Measurements from ENCODE around the gene PAX6.

Gene PAX6

DNA sequence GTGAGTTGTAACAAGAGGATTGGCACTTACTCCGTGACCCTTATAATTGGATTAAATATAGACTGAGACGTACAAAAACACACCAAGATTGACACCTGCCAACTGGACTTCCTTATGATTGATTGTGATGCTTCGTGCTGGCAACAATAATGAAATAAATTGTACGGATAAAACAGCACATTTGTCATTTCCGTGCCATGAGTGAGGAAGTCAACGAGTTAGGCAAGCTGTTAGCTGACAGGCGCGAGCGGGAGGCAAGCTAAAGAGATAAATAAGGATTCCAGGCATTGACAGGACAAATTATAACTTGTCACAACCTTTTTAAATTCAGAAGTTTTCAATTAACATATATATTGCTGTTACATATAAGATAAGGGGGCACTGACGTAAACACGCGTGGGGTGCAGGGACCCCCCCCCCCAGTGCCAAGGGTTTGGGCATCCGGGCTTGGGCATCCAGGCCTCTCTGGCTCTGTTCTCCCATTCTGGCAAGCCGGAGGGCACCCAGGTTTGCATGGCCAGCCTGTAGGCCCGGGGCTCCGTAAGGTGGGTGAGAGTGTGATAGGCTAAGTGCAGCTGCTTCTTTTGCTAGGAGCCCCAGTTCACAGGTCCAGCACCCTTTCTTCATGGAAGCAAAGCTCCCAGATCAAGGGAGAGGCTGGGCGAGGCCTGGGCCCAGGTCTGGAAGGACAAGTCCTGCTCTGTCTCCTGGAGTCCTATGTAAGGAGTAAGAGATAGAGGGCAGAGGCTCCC is 11.2 kb upstream of the PAX6 start:
- DNase-seq (ENCODE audit: low read depth in 2 of 2), result no peak

DNA sequence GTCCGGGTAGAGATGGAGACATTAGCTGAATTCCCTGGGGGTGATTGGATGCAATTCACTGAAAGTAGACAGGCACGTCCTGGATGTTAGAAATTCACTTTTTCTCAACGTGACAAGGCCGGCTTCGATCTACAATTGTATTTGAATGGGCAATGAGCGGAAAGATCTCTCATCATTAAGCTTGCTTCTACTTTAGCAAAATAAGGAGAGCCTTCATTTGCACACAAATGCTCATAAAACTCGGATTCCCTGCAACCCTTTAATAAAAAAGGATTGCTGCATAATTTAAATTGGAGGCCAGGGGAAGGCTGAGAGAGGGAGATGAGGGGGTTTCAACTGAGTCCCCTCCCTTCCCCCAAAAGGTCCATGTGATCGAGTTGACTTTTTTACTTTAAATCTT is 10.6 kb upstream of the PAX6 start:
- DNase-seq (ENCODE audit: low read depth in 2 of 2), result no peak

DNA sequence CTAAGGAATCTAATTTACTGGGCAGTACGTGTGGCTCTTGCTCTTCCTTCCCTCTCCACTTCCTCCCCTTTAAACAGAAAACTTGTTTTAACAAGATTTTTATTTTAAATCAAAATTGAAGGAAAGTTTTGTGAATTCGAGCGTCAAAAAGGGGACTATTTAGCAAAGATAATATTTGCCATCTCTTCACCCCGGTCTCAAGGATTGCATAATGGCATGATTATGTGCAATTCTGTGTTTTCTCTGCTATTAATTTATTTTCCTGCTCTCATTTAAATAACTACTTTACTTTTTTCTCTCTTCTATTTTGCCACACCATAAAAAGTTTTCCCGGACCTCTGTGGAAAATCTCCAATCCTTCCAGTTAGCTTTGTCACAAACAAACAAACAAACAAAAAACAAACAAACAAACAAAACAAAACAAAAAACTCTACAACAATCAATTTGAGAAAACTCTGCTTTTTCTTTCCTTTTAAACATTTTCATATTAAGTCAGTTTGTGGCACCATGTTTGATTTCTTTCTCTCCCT is 10.2 kb upstream of the PAX6 start:
- DNase-seq (ENCODE audit: low read depth in 2 of 2), result no peak

DNA sequence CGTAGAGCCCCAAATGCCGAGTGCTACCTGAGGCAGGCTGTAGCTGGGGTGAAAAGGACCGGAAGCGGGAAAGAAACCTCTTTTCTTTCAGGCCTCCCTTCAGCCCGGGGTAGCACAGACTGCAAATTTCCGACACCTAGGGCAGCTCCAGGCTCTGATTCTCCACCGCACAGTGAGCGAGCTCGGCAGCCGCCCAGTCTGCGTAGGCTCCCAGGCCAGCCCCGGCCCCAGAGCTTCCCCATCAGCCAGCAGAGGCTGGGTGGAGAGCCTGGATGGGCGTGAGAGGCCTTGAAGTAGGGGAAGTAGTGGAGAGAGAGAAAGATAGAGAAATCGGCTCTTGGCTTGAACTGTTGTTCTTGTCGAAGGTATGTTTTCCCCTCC is 9.3 kb upstream of the PAX6 start:
- DNase-seq (ENCODE audit: low read depth in 2 of 2), result no peak

DNA sequence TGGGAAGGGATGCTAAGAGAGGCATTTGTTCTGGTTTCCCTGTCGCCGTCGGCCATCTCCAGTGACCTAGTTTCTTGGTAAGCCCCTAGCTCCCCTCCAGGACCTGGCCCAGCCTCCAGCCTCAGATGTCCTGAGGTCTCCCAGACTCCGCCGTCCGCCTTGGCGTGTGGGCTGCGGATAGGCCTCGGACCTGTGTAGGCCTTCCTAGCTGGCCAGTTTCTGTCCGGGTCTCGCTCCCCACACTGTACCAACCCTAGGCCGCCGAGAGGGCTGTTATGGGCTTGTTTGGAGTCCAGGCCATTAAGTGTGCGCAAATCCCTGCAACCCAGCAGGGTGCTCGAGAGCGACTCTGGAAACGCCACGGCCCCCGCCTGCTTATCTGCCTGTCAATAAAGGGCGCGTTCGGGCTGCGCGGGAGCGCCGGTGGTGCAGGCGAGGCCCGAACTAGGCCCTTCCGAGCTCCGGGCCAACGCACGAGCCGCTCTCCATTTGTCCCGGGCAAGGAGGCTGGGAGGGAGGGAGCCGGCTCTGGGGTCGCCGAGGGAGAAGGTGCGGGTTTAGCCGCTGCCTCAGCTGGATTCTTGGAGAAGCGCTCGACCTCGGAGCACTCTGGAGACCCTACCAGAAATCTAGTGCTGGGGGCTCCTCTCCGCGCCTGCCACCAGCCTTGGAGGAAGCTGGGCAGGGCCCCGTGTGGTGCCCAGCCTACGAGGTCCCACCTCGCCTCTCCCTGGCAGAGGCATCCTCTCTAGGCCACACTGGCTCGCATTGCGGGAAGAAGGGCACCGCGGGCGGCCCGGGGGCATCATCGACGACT is 8.7 kb upstream of the PAX6 start:
- no peak for DNase-seq (ENCODE audit: low read depth in 2 of 2)

DNA sequence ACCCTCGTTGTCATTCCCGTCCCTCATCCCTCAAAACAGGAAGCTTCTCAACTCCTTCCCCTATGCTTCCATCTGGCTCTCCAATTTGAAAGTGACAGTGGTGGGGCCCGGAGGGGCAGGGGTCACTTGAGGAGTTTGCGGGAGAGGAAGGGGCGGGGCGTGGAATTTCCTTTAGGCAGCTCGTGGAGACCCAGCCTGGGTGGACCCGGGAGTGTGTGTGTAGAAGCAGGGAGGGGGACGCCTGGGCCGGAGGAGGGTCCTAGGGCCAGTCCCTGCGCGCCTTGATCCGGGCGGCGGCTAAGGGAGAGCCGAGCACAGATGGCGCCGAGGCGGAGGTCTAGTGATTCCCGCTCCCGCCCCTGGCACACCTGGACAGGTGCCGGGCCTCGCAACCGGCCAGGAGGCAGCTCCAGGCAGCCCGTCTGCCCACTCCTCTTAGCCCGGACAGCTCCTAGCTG is 7.8 kb upstream of the PAX6 start:
- no peak for DNase-seq (ENCODE audit: low read depth in 2 of 2)

DNA sequence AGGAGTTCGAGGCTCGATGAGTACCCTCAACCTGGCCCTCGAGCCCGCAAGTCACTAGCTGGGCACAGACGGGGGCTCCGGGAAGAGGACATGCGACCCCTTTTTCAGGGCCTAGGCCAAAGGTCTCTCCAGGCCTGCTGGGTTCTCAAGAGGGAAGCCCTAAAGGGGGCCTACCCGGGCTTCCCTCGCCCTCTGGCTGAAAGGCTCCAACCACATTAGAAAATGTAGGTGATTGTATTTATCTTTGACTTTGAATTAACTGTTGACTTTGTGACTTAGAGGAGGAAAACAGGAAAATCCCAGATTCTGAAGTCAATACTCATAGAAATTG is 7.3 kb upstream of the PAX6 start:
- DNase-seq (ENCODE audit: low read depth in 2 of 2), result no peak

DNA sequence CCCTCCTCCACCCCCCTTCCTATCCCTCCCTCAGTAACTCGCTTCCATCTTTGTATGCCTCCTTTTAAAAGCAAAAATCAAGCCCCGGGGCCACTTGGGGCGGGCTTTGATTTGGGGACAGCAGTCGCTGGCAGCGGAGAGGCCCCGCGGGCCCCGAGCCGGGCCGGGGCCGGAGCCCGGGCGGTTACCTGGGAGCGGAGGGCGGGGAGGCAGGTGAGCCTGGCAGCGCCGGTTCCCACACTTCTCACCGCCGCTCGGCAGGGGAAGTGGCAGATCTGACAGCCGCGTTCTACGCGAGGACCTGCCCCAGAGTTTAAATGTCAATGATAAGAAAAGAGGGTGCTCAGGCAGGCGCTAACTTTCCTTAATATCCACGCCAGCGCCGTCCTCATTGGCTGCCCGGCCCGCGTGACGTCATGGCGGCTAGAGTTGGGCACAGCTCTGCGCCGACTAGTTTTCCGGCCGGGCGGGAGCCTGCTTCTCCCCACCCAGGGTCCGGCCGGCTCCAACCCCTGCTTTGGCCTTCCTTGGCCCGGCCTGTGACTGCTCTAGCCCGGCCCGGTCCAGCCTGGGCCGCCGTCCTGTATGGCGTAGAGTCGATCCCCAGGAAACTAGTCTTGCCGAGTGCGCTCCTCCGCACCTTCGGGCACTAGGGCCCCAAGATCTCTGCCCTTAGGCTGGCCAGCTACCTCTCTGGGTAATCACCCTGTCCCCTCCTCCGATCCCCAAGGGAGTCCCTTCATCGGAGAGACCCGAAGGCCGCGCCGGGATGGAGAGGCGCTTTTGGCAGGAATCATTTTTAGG is 6.7 kb upstream of the PAX6 start:
- no peak for DNase-seq (ENCODE audit: low read depth in 2 of 2)

DNA sequence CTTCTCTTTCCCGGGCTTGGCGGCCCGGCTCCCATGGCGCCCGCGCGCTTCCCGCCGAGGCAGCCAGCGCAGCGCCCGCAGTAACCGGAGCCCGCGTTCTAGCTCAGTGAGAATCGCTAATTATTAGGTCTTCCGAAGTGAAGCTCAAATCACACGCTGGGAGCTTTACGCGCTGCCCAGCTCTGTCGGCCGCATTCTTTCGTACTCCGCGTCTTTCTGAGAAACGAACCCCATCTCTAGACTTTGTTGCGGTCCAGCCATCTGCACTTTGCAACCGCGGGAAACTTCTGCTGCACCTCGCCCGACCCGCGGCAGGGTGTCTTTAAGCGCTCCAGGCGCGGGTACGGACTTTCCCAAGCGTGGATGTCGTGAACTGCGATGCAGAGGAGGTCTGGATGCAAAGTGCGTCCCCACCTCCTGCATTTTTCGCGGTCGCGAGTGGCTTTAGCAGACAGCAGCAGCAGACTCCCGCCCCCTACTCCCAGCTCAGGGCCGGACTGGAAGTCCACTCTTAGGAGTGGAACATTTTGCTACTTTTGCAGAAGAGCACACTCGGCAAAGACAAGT is 6.0 kb upstream of the PAX6 start:
- no peak for DNase-seq (ENCODE audit: low read depth in 2 of 2)

DNA sequence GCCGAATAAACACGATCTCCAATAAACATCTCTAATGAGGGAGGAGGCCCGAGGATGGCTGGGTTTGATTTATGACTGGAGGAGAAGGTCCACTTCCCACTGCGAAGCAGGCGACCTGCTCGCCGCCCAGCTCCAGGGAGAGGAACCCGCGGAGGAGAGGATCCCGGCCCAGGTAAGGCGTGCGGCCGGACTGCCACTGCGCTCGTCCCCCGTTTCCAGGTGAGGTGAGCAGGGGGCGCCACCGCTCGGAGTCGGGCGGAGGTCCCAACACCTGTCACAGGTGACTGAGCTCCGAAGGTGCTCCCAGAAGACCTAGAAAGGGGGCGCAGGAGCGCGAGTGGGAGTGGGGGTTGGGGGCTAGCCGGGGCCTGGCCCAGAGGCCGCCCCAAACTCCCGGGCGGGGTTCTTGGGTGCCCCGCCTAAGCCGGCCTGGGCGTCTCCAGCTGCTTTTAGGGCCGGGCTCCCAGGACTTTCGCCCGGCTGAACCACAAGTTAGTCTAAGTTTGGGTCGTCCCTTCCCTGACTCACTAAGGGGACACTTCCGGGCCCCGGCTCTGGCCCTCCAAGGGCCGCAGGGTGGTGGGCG is 5.4 kb upstream of the PAX6 start:
- no peak for DNase-seq (ENCODE audit: low read depth in 2 of 2)

DNA sequence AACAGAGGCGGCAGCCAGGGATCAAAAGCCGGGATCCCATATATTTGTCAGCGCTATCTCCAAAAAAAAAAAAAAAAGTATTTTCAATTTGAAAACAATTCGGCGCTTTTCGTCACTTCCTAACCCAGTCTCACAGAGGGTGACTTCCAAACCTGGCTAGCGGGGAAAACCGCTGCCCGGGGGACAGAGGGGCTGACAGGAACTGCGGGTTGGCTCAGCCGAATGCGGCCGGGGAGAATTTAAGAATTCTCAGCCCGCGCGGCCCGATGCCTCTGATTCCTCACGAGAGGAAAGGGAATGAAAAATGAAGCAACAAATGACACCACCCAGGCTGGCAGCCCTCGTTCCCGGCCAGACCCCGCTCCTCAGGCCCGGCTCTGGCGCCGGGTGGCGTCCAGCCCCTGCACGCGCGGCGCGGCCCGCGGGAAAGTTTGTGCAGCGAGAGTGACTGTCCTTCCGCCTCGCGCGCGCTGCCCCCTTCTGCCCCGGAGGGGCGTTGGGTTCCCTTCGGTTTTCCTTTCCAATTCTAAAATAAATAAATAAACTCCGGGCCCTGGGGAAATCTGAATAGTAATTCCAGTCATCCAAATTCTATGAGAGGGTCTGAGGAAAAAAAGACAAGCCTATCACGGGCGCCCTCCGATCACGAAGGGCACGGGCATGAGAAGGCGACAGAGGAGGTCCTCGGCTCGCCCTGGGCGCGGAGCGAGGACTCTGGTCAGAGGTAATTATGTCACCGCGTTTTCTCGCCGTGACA is 4.8 kb upstream of the PAX6 start:
- DNase-seq (ENCODE audit: low read depth in 2 of 2), result no peak

DNA sequence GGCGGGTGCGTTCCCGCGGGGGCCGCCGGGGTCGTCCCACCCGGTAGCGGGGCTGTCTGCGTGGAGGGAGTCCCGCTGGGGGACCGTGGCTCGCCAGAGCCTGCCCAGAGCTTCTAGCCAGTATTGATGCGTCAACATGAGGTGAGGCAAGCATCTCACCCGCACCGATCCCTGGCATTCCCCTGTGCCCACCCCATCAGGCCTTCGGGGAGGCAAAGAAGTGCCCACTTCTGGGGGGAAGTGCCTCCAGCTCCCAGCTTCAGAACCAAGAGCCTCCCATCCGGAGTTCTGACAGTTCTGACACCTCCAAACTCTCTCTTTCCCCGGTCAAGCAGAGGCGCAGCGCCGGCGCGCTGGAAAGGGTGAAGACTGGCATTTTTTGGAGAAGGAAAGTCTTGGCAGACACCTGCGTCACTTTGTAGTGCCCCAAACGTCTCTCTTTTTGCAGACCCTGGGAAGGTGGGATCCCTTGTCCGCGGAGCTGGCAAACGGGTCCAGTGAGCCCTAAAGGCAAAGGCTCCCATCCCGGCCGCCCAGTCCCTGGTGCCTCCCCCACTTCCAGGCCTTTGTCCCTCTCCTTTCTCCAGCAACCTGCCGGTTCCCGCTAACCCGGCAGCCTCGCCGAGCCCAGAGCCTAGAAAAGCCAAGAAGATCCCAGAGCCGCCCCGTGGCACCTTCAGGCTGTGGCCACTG is 3.2 kb upstream of the PAX6 start:
- DNase-seq (ENCODE audit: low read depth in 2 of 2), result no peak

DNA sequence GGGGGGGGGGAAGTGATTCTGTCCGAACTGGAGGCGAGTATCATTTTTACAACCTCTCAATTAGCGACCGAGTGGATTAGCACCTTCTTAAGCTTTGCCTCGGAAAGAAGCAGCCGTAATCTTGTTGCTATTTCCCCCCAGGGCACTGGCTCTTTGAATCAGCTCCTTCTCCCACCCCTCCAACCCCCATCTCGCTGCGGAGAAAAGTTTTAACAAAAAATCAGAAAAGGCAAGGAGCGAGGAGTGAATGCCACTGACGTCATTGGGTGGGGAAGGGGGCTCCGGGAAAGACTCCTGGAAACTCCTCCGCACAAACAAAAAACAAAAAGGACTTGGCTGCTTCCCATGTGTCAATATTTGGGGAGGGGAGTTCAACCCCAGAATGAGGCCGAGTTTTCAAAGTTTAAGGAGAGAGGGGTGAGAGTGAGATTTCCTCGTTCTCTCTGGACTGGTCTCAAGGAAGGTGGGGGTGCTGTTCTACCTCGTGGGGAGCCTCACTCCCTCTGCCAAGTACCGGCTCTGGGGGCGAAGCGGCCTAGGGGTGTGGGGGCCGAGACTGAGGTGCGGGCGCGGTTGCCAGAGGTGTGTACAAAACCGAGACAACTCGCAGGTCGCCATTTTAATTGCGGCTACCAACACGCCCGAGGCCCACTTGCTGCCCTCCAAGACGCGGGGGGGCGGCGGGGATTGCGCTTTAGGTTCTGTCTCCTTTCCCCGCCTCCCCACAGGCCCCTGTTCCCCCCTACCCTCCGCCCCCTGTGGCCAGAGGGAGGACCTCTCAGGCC is 2.5 kb upstream of the PAX6 start:
- DNase-seq (ENCODE audit: low read depth in 2 of 2), result no peak

DNA sequence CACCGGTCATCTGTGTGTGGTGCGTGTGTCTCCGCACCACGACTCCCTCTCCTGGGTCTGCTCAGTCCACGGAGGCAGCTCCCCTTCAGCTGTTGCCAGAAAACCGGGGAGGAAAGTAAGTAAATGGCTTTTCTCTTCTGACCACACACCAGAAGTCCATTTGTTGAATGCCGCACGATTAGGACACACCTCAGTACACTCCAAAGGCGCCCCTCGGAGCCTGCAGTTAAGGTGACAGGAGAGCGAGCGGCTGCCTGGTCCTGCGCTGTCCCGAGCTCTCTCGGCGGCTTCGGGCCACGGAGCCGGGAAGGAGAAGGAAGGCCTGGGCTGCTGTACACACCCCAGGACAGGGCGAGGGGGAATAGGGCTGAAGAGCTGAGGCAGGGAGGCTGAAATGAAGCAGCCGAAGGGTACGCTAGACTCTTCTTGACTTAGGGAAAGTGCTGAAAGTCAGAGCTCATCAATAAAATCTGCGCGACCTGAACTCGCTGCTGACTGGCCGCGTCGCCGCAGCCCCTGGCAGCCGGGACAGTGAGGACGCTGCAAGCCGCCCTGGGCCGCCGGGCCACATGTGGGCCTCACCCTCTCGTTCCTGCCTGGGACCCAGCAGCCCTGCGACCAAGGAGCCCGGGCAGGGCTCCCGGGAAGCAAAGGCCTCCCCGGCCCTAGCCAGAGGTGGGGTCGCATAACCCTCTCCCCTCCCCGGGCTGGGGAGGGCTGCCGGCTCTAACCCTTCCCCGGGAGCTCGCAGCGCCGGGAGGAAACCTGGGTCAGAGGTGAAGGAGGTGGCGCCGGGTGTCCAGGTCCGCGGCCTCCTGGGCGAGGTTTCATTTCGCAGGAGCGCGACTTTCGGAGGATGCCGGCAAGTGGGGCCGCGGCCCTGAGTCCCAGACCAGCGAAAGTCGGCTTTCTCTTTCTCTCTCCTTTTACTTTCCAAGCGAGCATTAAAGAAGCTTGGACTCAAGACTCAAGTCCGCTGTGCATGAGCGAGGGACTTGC is 1.6 kb upstream of the PAX6 start:
- DNase-seq (ENCODE audit: low read depth in 2 of 2), result no peak

DNA sequence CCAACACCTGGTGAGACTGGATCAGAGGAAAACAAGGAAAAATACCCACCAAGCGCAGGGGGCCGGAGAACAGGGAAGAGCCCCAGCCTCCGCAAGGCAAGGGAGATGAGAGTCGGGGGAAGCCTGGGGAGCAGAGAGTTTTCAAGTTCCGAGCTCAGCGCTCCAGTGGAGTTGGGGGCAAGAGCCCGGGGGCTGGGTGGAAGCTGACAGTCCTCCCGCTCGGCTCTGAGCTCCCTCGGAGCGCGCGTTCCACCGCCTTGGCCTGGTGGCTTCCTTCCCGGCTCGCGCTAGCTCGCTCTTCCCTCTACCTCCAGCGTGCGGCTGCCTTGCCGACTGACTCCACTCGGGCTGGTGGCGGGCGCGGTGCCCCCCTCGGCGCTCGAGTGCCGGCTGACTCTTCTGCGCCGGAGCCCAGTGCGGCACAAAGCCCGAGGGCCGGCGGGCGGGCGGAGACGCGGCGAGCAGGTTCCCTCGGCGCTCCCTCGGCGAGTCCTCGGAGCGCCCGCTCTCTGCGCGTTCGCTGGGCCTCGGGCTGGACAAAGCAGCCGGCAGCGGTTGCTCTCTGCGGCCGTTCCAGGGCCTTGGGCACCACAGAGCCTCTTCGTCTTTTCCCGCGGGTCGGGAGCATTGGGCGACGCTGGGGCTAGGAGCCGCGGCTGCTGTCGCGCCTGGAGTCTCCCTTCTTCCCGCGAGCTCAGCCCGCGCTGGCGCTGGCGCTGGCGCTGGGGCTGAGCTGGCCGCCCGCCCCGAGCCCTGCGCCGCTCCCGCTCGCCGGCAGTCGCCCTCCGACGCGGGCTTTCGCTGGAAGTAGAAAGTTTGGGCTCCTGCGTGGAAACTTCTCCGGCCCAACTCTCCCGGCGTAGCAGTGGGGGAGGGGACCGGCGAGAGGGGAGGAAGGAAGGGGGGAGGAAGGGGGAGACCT is 1.0 kb downstream of the PAX6 start:
- DNase-seq (ENCODE audit: low read depth in 2 of 2), result no peak

DNA sequence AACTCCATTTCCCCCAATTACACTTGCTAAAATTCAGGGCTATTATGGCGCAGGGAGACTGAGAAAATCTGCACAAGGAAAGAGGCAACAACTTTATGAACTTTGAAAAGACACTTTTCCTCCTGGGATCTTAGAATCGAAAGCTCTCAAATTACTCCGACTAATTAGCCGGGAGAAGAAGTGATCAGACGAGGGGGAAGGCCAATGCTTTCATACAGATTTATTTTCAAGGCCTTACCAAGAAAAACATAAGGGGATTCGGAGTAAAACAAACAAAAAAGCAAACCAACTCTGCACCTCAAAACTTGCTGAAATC is 1.6 kb downstream of the PAX6 start:
- DNase-seq (ENCODE audit: low read depth in 2 of 2), result no peak
